ENCODE data around the gene KPNA1.
"Not testable (repeated sequence)": the region's sequence is repeated elsewhere in the genome, so short reads cannot be mapped to it uniquely, and the experiment has no call there.

KPNA1 gene

DNA sequence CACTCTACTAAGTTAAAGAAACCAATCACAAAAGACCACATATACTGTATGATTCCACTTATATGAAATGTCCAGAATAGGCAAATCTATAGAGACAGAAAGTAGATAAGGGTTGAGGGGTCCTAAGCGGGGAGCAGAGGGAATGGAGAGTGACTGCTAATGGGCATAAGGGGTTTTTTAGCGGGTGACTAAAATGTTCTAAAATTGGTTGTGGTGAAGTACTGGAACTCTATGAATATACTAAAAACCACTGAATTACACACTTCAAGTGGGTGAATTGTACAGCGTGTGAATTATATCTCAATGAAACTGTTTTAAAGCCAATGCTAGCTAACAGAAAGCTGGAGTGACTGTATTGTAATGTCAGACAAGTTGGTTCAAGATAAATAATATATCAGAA lies 33.3 kb downstream of the KPNA1 start:
- Mint-ChIP-seq H3K27me3 (ENCODE audit: low read depth) (no peaks in the 10 kb centered on the region), H3K27ac (no peak overlapping the region), H3K36me3 (ENCODE audit: low read depth) (peaks cover 5% of the 10 kb centered on the region), H3K4me1 (ENCODE audit: low read depth) (peaks cover 13% of the 10 kb centered on the region), H3K4me3 (no peak overlapping the region), H3K9me3 (no peaks in the 10 kb centered on the region)
- DNase-seq (ENCODE audit: low spot score): no peak

DNA sequence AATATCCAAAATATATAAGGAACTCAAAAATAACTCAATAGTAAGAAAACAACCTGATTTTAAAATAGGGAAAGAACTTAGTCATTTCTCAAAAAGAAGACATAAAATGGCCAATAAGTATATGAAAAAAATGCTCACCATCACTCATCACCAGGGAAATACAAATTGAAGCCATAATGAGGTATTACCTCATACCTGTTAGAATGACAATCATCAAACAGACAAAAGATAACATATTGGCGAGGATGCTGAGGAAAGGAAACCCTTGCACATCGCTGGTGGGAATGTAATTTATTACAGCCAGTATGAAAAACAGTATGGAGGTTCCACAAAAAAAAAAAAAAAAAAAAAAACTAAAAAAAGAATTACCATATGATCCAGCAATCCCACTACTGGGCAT lies 38.2 kb downstream of the KPNA1 start:
- no peaks in the 10 kb centered on the region for H3K27me3 Mint-ChIP-seq (ENCODE audit: low read depth)
- H3K4me1 Mint-ChIP-seq (ENCODE audit: low read depth): peaks cover 14% of the 10 kb centered on the region

DNA sequence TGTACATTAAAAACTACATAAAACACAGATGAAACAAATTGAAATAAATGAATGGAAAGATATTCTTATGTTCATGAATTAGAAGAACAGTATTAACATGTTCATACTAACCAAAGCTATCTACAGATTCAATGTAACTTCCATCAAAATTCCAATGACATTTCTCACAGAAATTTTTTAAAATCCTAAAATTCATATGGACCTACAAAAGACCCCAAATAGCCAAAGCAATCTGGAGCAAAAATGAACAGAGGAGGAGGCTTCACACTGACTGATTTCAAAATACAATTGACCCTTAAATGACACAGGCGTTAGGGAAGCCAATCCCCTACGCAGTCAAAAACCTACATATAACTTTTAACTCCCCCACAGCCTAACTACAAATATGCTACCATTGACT lies 39.4 kb downstream of the KPNA1 start:
- Mint-ChIP-seq H3K27me3 (ENCODE audit: low read depth) (no peaks in the 10 kb centered on the region), H3K27ac (no peak overlapping the region)
- DNase-seq (ENCODE audit: low spot score): no peak

More for the DNA sequence above, 38.2 kb downstream of the KPNA1 start:
- H3K27ac Mint-ChIP-seq: no peak overlapping the region
- peaks cover 12% of the 10 kb centered on the region for H3K36me3 Mint-ChIP-seq (ENCODE audit: low read depth)
- DNase-seq (ENCODE audit: low spot score): no peak
- no peak overlapping the region for H3K4me3 Mint-ChIP-seq
- H3K9me3 Mint-ChIP-seq: no peaks in the 10 kb centered on the region

DNA sequence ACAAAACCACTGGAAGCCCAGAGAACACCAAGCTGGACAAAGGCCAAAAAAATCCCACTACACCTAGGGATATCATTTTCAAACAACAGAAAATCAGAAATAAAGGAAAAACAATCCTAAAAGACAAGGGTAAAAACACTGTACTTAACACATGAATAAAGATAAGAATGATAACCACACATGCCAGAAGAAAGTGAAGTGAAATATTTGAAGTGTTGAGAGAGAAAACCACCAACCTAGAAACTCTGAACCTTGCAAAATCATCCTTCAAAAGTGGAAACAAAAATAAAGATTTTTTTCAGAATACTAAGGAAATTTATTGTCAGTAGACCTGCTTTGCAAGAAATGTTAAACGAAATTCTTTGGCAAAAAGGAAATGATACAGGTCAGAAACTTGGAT lies 45.1 kb downstream of the KPNA1 start:
- H3K4me1 Mint-ChIP-seq (ENCODE audit: low read depth): peaks cover 30% of the 10 kb centered on the region
- H3K36me3 Mint-ChIP-seq (ENCODE audit: low read depth): peaks cover 8% of the 10 kb centered on the region
- no peaks in the 10 kb centered on the region for H3K27me3 Mint-ChIP-seq (ENCODE audit: low read depth)
- no peak for DNase-seq (ENCODE audit: low spot score)
- H3K27ac Mint-ChIP-seq: no peak overlapping the region
- H3K9me3 Mint-ChIP-seq: no peaks in the 10 kb centered on the region
- H3K4me3 Mint-ChIP-seq: no peak overlapping the region

More for the DNA sequence above, 39.4 kb downstream of the KPNA1 start:
- no peak overlapping the region for H3K4me3 Mint-ChIP-seq
- no peaks in the 10 kb centered on the region for H3K9me3 Mint-ChIP-seq
- peaks cover 10% of the 10 kb centered on the region for H3K36me3 Mint-ChIP-seq (ENCODE audit: low read depth)
- H3K4me1 Mint-ChIP-seq (ENCODE audit: low read depth): peaks cover 17% of the 10 kb centered on the region

DNA sequence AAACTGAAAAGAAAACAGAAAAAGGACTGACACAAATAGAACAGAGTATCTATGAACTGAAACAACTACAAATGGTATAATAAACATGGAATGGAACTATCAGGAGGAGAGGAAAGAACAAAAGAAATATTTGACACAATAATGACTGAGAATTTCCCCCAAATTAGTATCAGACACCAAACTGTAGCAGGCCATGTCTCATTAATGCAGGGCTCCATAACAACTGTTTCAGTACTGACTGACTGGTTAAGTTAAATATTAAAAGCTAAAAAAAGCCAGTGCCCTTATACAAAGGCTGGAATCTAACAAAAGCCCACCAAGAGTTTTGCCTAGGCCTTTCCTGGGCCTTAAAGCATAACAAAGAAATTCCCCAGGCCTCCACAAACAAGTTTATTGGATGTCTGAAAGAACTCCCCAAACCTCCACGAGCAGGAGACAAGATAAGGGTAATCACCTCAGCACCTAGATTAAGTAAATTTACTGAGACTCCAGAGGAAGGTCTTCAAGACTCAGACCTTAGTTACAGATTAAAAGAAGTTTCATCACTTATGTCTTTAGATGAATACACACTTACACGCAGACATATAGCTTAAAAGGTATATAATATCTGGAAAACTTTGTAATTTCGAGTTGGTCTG lies 45.7 kb downstream of the KPNA1 start:
- DNase-seq (ENCODE audit: low spot score): no peak
- peaks cover 4% of the 10 kb centered on the region for H3K36me3 Mint-ChIP-seq (ENCODE audit: low read depth)
- no peak overlapping the region for H3K27ac Mint-ChIP-seq
- H3K4me1 Mint-ChIP-seq (ENCODE audit: low read depth): peaks cover 30% of the 10 kb centered on the region
- no peaks in the 10 kb centered on the region for H3K9me3 Mint-ChIP-seq
- H3K4me3 Mint-ChIP-seq: no peak overlapping the region
- H3K27me3 Mint-ChIP-seq (ENCODE audit: low read depth): no peaks in the 10 kb centered on the region

DNA sequence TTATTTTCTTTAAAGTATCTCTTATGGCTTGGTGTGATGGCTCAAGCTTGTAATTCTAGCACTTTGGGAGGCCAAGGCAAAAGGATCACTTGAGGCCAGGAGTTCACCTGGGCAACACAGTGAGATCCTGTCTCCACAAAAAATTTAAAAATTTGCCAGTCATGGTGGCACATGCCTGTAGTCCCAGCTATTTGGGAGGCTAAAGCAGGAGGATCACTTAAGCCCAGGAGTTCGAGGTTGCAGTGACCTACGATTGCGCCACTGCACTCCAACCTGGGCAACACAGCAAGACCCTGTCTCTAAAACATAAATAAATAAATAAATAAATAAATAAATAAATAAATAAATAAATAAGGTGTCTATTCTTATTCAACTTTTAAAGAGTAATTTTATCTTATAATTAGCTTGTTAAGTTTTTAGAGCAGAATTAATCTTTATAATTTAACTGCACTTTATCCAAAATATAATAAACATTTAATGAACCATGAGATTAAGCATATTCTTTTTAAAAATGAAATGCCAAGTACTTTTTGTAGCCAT lies 48.0 kb downstream of the KPNA1 start:
- no peak overlapping the region for H3K4me3 Mint-ChIP-seq
- no peak overlapping the region for H3K27ac Mint-ChIP-seq
- DNase-seq (ENCODE audit: low spot score): no peak
- no peaks in the 10 kb centered on the region for H3K9me3 Mint-ChIP-seq
- H3K4me1 Mint-ChIP-seq (ENCODE audit: low read depth): peaks cover 16% of the 10 kb centered on the region
- no peaks in the 10 kb centered on the region for H3K27me3 Mint-ChIP-seq (ENCODE audit: low read depth)
- peaks cover 15% of the 10 kb centered on the region for H3K36me3 Mint-ChIP-seq (ENCODE audit: low read depth)

DNA sequence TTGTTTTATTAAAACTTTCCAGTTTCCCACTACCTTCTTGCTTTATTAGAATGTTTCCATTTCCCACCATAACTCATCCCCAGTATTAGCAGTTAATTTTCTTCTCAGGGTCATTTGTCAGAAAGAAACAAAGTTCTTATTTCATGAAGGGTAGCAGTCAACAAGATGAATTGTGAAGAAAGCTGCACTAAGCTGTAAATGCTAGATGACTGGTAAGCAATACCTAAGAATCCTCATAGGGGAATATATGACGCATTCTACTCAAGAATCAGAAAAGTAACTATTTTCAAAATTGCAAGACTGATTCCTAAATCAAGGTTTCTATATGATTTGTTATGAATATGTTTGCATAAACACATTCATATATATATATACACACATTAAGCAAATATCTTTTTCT lies 50.1 kb downstream of the KPNA1 start:
- H3K36me3 Mint-ChIP-seq (ENCODE audit: low read depth): peaks cover 23% of the 10 kb centered on the region
- no peaks in the 10 kb centered on the region for H3K27me3 Mint-ChIP-seq (ENCODE audit: low read depth)
- H3K4me3 Mint-ChIP-seq: no peak overlapping the region
- H3K4me1 Mint-ChIP-seq (ENCODE audit: low read depth): peaks cover 10% of the 10 kb centered on the region
- no peak overlapping the region for H3K27ac Mint-ChIP-seq
- no peaks in the 10 kb centered on the region for H3K9me3 Mint-ChIP-seq
- DNase-seq (ENCODE audit: low spot score): no peak

DNA sequence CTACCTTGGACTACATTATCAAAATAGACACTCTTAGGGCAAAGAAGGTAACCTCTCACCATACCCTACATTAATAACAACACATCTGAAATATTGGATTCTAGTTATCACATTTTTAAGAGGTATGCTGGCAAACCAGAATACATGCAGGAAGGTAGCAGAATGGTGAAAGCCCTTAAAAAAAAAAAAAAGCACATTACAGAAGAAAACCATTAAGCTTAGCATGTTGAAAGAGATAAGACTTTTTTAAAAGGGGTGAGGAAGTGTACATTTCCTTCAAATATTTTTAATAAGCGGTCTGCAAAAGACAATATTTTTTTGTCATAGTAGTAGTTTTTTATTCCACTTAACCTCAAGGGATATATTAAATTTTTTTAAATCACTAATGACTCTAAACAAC lies 52.3 kb downstream of the KPNA1 start:
- H3K27ac Mint-ChIP-seq: no peak overlapping the region
- H3K36me3 Mint-ChIP-seq (ENCODE audit: low read depth): peaks cover 35% of the 10 kb centered on the region
- H3K4me1 Mint-ChIP-seq (ENCODE audit: low read depth): peaks cover 3% of the 10 kb centered on the region
- H3K4me3 Mint-ChIP-seq: no peak overlapping the region
- H3K27me3 Mint-ChIP-seq (ENCODE audit: low read depth): no peaks in the 10 kb centered on the region
- no peak for DNase-seq (ENCODE audit: low spot score)
- H3K9me3 Mint-ChIP-seq: no peaks in the 10 kb centered on the region

DNA sequence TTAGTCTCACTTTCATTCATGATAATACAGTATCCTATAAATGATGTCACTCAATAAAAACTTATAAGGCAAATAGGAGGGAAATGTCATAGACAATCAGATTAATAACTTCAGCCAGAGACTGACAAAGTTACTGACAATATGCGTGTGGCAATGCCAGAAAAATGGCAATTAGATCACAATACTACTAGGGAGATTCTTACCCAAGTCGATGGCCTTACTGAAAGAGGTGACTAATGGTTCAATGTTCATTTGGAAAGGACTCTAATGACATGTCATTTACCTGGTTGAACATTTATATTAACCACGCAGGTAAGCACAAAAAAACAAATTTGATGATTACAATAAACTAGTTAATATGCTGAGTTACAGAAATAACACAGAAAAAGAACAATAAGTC lies 52.9 kb downstream of the KPNA1 start:
- Mint-ChIP-seq H3K4me3 (no peak overlapping the region), H3K36me3 (ENCODE audit: low read depth) (peaks cover 31% of the 10 kb centered on the region), H3K9me3 (no peaks in the 10 kb centered on the region), H3K27ac (no peak overlapping the region), H3K27me3 (ENCODE audit: low read depth) (no peaks in the 10 kb centered on the region), H3K4me1 (ENCODE audit: low read depth) (peaks cover 1% of the 10 kb centered on the region)
- no peak for DNase-seq (ENCODE audit: low spot score)

DNA sequence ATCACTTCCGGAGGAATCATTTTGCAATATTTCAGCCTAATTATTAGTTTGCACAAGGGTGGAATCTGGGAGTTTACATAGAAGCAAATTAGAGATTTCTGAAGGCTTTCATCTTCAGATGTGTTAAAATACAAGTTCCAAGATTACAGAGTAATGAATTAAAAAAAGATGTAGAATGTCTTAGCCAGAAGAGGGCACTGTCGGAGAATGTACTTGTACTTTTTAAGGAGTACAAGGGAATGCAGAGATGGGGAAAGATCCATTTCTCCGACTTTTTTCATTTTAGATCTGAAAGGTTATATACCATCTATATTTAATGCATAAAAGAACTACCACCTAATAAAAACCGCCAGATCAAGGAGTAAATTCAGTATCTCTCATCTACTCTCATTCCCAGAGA lies 55.7 kb downstream of the KPNA1 start:
- Mint-ChIP-seq H3K4me3 (no peak overlapping the region), H3K27ac (no peak overlapping the region), H3K36me3 (ENCODE audit: low read depth) (peaks cover 31% of the 10 kb centered on the region), H3K9me3 (no peaks in the 10 kb centered on the region), H3K4me1 (ENCODE audit: low read depth) (peaks cover 1% of the 10 kb centered on the region), H3K27me3 (ENCODE audit: low read depth) (no peaks in the 10 kb centered on the region)
- no peak for DNase-seq (ENCODE audit: low spot score)

DNA sequence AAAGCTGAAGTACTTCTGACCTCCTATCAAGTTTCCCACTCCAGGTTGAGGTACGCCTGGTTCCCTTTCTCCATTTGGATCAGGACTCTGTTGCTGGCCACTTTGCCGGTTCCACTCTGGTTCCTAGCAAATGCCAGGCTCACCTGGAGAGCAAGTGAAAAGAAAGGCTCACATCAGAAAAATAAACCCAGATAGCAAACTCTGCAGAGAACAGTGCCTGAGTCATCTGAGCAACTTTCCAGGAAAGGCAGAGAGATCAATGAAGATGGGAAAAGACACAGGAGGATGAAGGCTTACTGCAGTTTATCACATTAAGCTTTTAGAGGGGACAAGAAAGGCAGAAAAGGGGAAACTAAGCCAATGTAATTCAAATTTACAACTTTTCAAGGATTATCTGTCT lies 57.0 kb downstream of the KPNA1 start:
- H3K36me3 Mint-ChIP-seq (ENCODE audit: low read depth): peaks cover 31% of the 10 kb centered on the region
- H3K4me3 Mint-ChIP-seq: no peak overlapping the region
- H3K9me3 Mint-ChIP-seq: no peaks in the 10 kb centered on the region
- no peaks in the 10 kb centered on the region for H3K27me3 Mint-ChIP-seq (ENCODE audit: low read depth)
- DNase-seq (ENCODE audit: low spot score): no peak
- H3K4me1 Mint-ChIP-seq (ENCODE audit: low read depth): peaks cover 1% of the 10 kb centered on the region
- H3K27ac Mint-ChIP-seq: no peak overlapping the region

DNA sequence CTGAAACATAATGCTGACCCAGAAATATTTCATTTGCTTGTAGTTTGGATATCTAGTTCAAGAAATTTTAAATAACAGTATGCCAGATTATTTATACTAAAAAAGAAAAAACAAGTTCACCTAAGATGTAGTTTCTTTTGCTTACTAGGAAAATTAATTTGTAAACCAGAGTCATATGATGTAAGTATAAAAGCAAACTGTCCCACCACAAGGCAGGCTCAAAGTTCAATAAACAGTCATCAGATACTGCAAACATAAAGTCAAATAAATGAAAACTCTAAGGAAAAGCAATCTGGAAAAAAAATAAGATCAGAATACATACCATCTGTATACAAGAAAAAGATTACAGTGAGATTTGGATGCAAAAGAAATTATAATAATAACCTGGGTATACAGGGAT lies 58.7 kb downstream of the KPNA1 start:
- Mint-ChIP-seq H3K27ac (no peak overlapping the region), H3K4me1 (ENCODE audit: low read depth) (peaks cover 1% of the 10 kb centered on the region), H3K9me3 (no peaks in the 10 kb centered on the region), H3K4me3 (no peak overlapping the region), H3K36me3 (ENCODE audit: low read depth) (peaks cover 25% of the 10 kb centered on the region), H3K27me3 (ENCODE audit: low read depth) (no peaks in the 10 kb centered on the region)
- no peak for DNase-seq (ENCODE audit: low spot score)

DNA sequence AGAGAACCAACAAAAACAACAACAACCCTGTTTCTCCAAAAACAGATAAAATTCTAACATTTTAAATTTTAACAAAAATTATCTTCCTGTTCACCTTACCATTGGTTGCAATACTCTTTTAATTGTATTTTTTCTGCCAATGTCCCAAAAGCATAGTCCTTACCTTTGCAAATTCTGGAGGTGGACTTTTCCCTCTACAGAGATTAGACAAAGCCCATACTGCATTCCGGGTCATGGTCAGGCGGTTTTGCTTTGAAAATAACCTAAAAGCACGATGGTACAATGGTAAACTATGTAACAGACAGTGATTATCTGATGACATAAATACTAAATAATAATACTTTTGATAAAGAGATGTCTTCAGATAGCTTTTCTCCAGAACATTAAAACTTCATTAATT lies 63.4 kb downstream of the KPNA1 start:
- Mint-ChIP-seq H3K27me3 (ENCODE audit: low read depth) (no peaks in the 10 kb centered on the region), H3K36me3 (ENCODE audit: low read depth) (peaks cover 43% of the 10 kb centered on the region), H3K4me1 (ENCODE audit: low read depth) (peaks cover 7% of the 10 kb centered on the region), H3K4me3 (no peak overlapping the region), H3K27ac (no peak overlapping the region), H3K9me3 (peaks cover 5% of the 10 kb centered on the region)
- DNase-seq (ENCODE audit: low spot score): no peak

DNA sequence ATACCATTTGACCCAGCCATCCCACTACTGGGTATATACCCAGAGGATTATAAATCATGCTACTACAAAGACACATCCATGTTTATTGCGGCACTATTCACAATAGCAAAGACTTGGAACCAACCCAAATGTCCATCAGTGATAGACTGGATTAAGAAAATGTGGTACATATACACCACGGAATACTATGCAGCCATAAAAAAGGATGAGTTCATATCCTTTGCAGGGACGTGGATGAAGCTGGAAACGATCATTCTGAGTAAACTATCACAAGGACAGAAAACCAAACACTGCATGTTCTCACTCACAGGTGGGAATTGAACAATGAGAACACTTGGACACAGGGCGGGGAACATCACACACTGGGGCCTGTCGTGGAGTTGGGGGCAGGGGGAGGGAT lies 66.5 kb downstream of the KPNA1 start:
- Mint-ChIP-seq H3K9me3 (peaks cover 16% of the 10 kb centered on the region), H3K36me3 (ENCODE audit: low read depth) (peaks cover 73% of the 10 kb centered on the region)
- not testable (repeated sequence) for H3K4me3 Mint-ChIP-seq; H3K27me3 Mint-ChIP-seq (ENCODE audit: low read depth); DNase-seq (ENCODE audit: low spot score); H3K27ac Mint-ChIP-seq; H3K4me1 Mint-ChIP-seq (ENCODE audit: low read depth)

DNA sequence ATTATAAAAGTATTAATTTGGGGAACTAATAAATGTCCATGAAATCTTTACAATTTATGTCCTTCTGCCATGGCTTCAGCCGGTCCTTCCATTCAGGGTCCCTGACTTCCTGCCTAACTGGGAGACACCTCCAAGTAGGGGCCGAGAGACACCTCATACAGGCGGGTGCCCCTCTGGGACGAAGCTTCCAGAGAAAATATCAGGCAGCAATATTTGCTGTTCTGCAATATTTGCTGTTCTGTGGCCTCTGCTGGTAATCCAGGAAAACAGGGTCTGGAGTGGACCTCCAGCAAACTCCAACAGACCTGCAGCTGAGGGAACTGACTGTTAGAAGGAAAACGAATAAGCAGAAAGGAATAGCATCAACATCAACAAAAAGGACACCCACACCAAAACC lies 70.2 kb downstream of the KPNA1 start:
- not testable (repeated sequence) for DNase-seq (ENCODE audit: low spot score); H3K27me3 Mint-ChIP-seq (ENCODE audit: low read depth); H3K4me1 Mint-ChIP-seq (ENCODE audit: low read depth); H3K27ac Mint-ChIP-seq; H3K4me3 Mint-ChIP-seq
- Mint-ChIP-seq H3K36me3 (ENCODE audit: low read depth) (peaks cover 81% of the 10 kb centered on the region), H3K9me3 (peaks cover 16% of the 10 kb centered on the region)

Data from T-helper 2 cell treated with Interferon-gamma antibody and Interleukin-4, amounts not matched to agents 5 μg/mL and 100 μg/mL, for 36 hours (primary cell).